MCF 10A (cell line): Measurements from ENCODE around the gene CWC27. TPM values are rescaled to one million over a fixed set of nuclear protein-coding genes. Genes with fewer than 3 reads are reported as not detected.
A peak's percentile ranks its signal among the peaks of the same experiment; 100 is the strongest.

ENCODE experiments used
- Bru-seq: library from RNA; stranded (reverse); fragments of 400-500 nt; gene quantifications from one replicate; lab custom pipeline; 2021; lab: Mats Ljungman, UMichigan
- BruChase-seq, 2 experiments: library from RNA; stranded (reverse); fragments of 400-500 nt; gene quantifications; one replicate each; lab custom pipeline; 2021; lab: Mats Ljungman, UMichigan
- BruUV-seq: library from RNA; stranded (reverse); fragments of 400-500 nt; replicated peaks from 2 replicates; lab custom pipeline; 2021; lab: Mats Ljungman, UMichigan
- CTCF ChIA-PET: fragments of 300-600 bp; sonication (Branson Sonifier 250); formaldehyde crosslinking; extraction: SDS; loops from one replicate; lab custom pipeline; 2021; ENCODE audit warnings: antibody characterized with exemption, inconsistent platforms; lab: Yijun Ruan, JAX
- POLR2A ChIA-PET: fragments of 300-600, 350-650 bp; sonication (Branson Sonifier 250); formaldehyde crosslinking; extraction: SDS; loops from one replicate; lab custom pipeline; 2020; ENCODE audit warnings: antibody characterized with exemption, inconsistent platforms; lab: Yijun Ruan, JAX
- DNase-seq: peaks from one replicate; pipeline ENCODE4 v3.0.0-alpha.2; 2018; ENCODE audit not compliant: unreplicated experiment
- H3K27ac Mint-ChIP-seq: one replicate; pipeline ENCODE4 v1.8.0; 2022; ENCODE audit warnings: mild to moderate bottlenecking, low read depth, mixed read lengths; ENCODE audit not compliant: unreplicated experiment
- H3K27me3 Mint-ChIP-seq: one replicate; pipeline ENCODE4 v1.8.0; 2022; ENCODE audit warnings: mixed read lengths; ENCODE audit not compliant: insufficient read depth, unreplicated experiment
- H3K36me3 Mint-ChIP-seq: one replicate; pipeline ENCODE4 v1.8.0; 2022; ENCODE audit warnings: mild to moderate bottlenecking, moderate library complexity, mixed read lengths; ENCODE audit not compliant: insufficient read depth, unreplicated experiment
- H3K4me1 Mint-ChIP-seq: one replicate; pipeline ENCODE4 v1.8.0; 2022; ENCODE audit warnings: mixed read lengths; ENCODE audit not compliant: insufficient read depth, unreplicated experiment
- H3K4me3 Mint-ChIP-seq: one replicate; pipeline ENCODE4 v1.8.0; 2022; ENCODE audit warnings: mild to moderate bottlenecking, moderate library complexity, mixed read lengths; ENCODE audit not compliant: unreplicated experiment
- H3K9me3 Mint-ChIP-seq: one replicate; pipeline ENCODE4 v1.8.0; 2022; ENCODE audit warnings: mixed read lengths; ENCODE audit not compliant: unreplicated experiment
- intact Hi-C: fragments of 100-400 bp; cut with micrococcal nuclease; formaldehyde crosslinking; loops from 2 replicates; pipeline ENCODE4 v1.14.1; 2022
- long read RNA-seq: library from polyadenylated mRNA; stranded (forward); transcript quantifications from one replicate; pipeline ENCODE4 v2.0.0, GENCODE V29; 2022
- total RNA-seq: library from RNA; stranded (reverse); gene quantifications from 2 replicates; pipeline ENCODE4 v1.2.3, GENCODE V29; 2022
- TF ChIP-seq, protein P1 (sequence below): fragments of 200-600 bp; IDR thresholded peaks from one replicate; pipeline ENCODE4 v1.8.0; 2022; ENCODE audit warnings: antibody characterized with exemption, mild to moderate bottlenecking; ENCODE audit not compliant: unreplicated experiment

CWC27 gene, protein sequence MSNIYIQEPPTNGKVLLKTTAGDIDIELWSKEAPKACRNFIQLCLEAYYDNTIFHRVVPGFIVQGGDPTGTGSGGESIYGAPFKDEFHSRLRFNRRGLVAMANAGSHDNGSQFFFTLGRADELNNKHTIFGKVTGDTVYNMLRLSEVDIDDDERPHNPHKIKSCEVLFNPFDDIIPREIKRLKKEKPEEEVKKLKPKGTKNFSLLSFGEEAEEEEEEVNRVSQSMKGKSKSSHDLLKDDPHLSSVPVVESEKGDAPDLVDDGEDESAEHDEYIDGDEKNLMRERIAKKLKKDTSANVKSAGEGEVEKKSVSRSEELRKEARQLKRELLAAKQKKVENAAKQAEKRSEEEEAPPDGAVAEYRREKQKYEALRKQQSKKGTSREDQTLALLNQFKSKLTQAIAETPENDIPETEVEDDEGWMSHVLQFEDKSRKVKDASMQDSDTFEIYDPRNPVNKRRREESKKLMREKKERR
- 34.2 and 36.4 TPM in 2 replicates for total RNA-seq
- percentile 74 among the genes with signal in this experiment for Bru-seq, nascent RNA
- BruChase-seq, experiment 1, labeled RNA remaining after a 6-hour chase = percentile 61 among the genes with signal in this experiment
- percentile 60 among the genes with signal in this experiment for BruChase-seq, experiment 2, labeled RNA remaining after a 2-hour chase
- long read RNA-seq, transcript CWC27-201 (14 exons, 2,078 nt) = major isoform, 71 of 92 reads
- long read RNA-seq, partial matches to known transcripts = 3 of 92 reads
- long read RNA-seq, other reads (novel, unspliced or antisense) = 18 of 92 reads

DNA sequence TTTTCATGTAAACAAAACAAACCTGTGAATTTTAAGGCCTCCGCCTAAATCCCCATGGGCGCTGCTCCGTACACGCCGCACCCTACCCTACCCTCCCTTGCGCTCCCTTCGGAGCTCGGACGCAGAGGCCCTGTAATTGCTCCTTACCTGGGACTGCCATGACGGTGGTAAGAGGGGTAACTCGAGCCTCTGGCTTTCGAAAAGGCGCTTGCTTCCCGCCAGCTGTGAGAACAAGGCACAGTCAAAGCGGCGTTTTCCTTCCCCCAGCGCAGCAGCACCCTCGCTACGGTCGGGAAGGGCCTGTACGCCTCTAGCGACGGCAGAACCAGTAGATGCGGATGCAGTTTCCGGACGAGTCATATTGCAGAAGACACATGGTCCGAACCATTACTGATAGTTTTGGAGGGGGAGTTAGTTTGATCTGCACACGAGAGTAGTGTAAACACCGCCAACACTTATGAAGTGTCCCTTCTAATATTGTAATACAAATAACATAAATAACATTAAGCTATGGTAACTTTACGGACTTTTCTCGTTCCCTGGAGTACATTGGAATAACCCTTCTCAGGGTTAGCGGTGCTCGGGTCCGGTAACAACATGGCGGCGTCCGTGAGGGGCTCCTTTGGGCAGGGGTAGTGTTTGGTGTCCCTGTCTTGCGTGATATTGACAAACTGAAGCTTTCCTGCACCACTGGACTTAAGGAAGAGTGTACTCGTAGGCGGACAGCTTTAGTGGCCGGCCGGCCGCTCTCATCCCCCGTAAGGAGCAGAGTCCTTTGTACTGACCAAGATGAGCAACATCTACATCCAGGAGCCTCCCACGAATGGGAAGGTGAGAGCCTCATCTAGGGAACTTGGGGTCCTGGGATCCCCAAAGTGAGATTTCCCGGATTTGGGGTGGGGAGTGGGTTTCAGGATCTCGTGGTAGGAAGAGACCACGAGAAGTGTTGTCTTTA, at the start of gene CWC27, which contains the start of gene SREK1IP1:
TSS of gene CWC27 (plus strand) at position 573 of the 955 bp plus-strand sequence. CDS start at position 790, 217 bp downstream.
TSS of gene SREK1IP1 (minus strand) at position 334 of the 955 bp plus-strand sequence. CDS start at position 160, 174 bp downstream.
- H3K4me3 Mint-ChIP-seq = peak within 1 kb of the TSS; percentile 96
- TF ChIP-seq, protein P1, sequence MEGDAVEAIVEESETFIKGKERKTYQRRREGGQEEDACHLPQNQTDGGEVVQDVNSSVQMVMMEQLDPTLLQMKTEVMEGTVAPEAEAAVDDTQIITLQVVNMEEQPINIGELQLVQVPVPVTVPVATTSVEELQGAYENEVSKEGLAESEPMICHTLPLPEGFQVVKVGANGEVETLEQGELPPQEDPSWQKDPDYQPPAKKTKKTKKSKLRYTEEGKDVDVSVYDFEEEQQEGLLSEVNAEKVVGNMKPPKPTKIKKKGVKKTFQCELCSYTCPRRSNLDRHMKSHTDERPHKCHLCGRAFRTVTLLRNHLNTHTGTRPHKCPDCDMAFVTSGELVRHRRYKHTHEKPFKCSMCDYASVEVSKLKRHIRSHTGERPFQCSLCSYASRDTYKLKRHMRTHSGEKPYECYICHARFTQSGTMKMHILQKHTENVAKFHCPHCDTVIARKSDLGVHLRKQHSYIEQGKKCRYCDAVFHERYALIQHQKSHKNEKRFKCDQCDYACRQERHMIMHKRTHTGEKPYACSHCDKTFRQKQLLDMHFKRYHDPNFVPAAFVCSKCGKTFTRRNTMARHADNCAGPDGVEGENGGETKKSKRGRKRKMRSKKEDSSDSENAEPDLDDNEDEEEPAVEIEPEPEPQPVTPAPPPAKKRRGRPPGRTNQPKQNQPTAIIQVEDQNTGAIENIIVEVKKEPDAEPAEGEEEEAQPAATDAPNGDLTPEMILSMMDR = no peak
- peak within 1 kb of the TSS; percentile 100 for H3K27ac Mint-ChIP-seq
- POLR2A ChIA-PET = interaction anchor here (0.5 to 3.6 kb wide), 22 partner anchors 10 to 1438 kb away, joined by 3 to 16 read pairs (median 4); partner anchors contain the start of genes ADAMTS6, CENPK, PPWD1 and TRIM23
- H3K9me3 Mint-ChIP-seq = no peaks in the 10 kb centered on the region
- CTCF ChIA-PET = interaction anchor here (0.6 to 2.3 kb wide), 8 partner anchors 11 to 134 kb away, joined by 3 to 9 read pairs (median 4); no protein-coding TSS in a partner anchor
- no peaks in the 10 kb centered on the region for H3K27me3 Mint-ChIP-seq
- peaks cover 44% of the 10 kb centered on the region for H3K4me1 Mint-ChIP-seq
- peak; percentile 92 for DNase-seq
- intact Hi-C loops = no loop called here
- peaks cover 16% of the 10 kb centered on the region for H3K36me3 Mint-ChIP-seq
- no TSS peak for BruUV-seq

DNA sequence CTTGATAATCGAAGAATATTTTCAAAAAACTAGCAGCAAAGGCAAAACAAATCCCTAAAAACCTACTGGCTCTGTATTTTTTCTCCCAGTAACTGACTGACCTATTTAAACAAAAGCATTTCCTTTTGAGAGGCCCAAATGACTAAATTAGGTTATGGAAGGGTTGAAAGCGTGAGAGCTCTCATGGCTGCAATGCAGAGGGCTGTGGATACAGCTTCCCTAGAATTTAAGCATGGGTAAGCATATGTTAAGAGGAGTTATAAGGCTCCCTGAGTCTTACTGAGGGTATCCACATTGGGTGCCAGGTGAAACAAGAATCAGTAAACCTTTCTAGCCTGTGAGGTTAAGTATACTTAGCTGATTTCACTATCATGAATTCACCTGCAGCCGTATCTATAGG, 46.1 kb upstream of the CWC27 start:
- no peak overlapping the region for H3K27ac Mint-ChIP-seq
- BruUV-seq = no TSS peak
- TF ChIP-seq, protein P1 = no peak
- H3K4me3 Mint-ChIP-seq = no peak overlapping the region
- no peak for DNase-seq
- no peaks in the 10 kb centered on the region for H3K27me3 Mint-ChIP-seq
- intact Hi-C loops = no loop called here
- POLR2A ChIA-PET = no interaction called here
- CTCF ChIA-PET = no interaction called here
- peaks cover 43% of the 10 kb centered on the region for H3K36me3 Mint-ChIP-seq
- H3K9me3 Mint-ChIP-seq = no peaks in the 10 kb centered on the region
- H3K4me1 Mint-ChIP-seq = no peaks in the 10 kb centered on the region

DNA sequence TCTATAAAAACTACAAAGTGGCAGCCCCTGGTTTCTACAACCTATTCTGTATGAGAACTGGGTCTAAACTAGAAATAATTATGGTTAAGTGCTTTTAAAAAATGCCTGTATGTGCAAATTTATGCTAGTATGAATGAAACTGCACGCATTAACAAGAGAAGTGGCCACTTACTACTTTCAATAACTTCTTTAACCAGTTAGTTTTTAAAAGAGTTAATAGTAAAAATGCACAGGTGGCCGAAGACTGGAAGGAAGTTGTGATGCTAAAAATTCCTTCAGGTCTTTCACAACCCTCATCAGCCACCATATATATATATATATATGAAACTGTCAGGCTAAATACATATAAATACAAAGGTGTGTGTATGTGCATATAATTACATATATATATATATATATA, 41.6 kb upstream of the CWC27 start:
- CTCF ChIA-PET = interaction anchor here (0.7 kb wide), 1 partner anchor 31 kb away, joined by 3 read pairs; no protein-coding TSS in a partner anchor
- no peaks in the 10 kb centered on the region for H3K4me1 Mint-ChIP-seq
- H3K36me3 Mint-ChIP-seq = peaks cover 26% of the 10 kb centered on the region
- no TSS peak for BruUV-seq
- no peaks in the 10 kb centered on the region for H3K9me3 Mint-ChIP-seq
- TF ChIP-seq, protein P1 = no peak
- intact Hi-C loops = no loop called here
- H3K27me3 Mint-ChIP-seq = no peaks in the 10 kb centered on the region
- no peak overlapping the region for H3K27ac Mint-ChIP-seq
- POLR2A ChIA-PET = interaction anchor here (1.0 kb wide), 1 partner anchor 18 kb away, joined by 4 read pairs; no protein-coding TSS in a partner anchor
- DNase-seq = no peak
- H3K4me3 Mint-ChIP-seq = no peak overlapping the region
